Dedifferentiated amniotic fluid mesenchymal stem cell (primary cell): ENCODE measurements around the gene PIGS.
A peak's percentile ranks its signal among the peaks of the same experiment; 100 is the strongest.
"Not testable (repeated sequence)": the region's sequence is repeated elsewhere in the genome, so short reads cannot be mapped to it uniquely, and the experiment has no call there.

Experiments used
- DNase-seq: peaks from one replicate; pipeline ENCODE4 v3.0.0-alpha.2; 2016; ENCODE audit errors: extremely low spot score

PIGS gene

DNA sequence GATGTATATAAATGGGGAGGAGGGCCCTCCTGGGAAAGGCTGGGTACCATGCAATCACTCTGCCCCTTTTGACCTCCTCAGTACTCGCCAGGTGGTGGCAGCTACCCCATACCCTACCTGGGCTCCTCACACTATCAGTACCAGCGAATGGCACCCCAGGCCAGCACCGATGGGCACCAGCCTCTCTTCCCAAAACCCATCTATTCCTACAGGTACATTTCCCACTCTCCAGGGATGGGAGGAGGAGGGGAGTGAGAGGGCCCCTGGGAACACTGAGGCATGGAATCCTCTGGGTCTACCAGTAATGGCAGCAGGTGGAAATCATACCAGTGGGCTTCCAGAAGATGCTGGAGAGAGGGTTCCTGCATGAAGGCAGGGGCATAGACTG is 42.3 kb downstream of the PIGS start:
- no peak for DNase-seq

DNA sequence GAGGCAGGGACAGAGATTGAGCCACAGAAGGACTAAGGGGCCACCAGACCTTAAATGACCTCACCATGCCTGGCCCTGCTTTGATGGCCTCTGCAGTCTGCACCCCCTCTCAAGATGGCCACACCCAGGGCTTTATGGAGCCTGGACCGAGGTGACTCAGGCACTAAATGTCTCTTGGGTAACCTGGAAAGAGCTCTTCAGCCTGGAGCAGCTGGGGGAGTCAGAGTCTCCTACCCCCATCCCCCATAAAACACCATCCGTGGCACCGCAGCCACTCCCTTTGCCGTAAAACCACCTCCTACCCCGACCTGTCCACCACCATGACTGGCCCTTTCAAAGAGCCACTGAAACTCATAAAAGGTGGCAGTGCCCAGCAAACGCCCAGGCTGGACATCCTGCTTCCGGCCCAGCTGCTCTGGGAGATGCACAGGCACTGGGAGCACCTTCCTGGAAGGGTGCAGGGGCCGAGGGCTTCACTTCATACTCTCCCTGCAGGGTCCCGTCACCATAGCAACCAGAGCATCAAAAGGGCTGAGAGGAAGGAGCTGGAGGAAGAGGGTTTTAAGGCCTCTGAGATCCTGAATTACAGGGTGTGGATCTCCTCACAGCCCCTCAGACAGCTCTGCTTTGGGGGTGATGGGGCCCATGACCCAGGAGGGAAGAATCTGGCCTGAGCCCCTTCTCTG is 42.9 kb downstream of the PIGS start:
- no peak for DNase-seq

DNA sequence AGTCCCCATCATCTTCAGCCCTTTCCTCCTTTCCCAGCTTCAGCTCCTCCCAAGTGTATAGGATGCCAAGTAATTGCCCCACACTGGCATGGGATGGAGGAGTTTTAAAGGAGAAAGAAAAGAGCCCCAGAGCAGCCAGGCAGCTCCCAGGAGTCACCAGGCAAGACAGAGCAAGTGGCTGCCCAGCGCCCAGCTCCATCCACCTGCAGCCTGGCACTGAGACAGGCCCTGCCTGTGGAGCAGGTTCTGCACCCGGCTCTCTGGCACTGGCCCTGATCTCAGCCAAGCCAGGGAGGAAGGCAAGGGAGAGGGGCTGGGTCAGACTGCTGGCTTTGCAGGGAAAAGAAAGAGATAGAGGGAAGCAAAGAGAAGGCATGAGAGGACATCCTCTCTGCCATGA is 43.5 kb downstream of the PIGS start:
- DNase-seq: no peak

DNA sequence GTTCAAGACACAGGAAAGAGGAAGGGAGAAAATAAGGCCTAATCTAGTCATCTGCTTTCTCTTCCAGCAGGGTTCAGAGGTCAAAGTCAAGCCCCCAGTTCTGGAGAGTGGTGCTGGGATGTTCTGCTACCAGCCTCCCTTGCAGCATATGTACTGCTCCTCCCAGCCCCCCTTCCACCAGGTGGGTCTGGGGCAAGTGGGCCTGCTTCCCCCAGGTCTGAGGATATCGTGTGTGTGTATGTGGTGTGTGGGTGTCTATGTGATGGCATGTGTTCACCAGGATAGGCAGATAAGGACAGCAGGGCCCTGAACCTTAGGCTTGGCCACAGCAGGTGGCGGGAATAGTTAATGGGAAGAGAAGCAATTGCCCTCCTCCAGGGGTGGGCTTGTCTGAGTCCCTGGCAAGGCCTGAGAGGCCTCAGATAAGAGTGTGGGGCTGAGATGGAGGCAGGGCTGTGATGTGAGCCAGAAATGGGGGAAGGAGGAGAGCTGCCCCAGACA is 44.1 kb downstream of the PIGS start:
- DNase-seq: no peak

DNA sequence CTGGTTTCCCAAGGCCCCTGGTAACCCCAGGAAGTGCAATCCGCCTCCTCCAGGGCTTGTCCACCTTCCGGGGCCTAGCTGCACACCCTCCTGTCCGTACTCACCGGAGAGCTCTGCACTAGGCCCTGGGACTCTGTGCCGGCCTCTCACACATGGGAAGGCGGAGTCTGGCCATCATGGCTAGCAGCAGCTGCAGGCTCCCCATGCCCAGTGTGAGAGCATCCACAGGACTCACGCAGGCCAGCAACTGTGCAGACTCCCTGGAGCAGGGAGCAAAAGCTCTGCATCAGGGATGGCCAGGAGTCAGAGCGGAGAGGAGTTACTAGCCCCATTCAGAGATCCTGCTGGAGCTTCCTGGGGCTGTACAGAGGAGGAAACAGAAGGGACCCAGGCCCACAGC is 44.9 kb downstream of the PIGS start:
- no peak for DNase-seq

DNA sequence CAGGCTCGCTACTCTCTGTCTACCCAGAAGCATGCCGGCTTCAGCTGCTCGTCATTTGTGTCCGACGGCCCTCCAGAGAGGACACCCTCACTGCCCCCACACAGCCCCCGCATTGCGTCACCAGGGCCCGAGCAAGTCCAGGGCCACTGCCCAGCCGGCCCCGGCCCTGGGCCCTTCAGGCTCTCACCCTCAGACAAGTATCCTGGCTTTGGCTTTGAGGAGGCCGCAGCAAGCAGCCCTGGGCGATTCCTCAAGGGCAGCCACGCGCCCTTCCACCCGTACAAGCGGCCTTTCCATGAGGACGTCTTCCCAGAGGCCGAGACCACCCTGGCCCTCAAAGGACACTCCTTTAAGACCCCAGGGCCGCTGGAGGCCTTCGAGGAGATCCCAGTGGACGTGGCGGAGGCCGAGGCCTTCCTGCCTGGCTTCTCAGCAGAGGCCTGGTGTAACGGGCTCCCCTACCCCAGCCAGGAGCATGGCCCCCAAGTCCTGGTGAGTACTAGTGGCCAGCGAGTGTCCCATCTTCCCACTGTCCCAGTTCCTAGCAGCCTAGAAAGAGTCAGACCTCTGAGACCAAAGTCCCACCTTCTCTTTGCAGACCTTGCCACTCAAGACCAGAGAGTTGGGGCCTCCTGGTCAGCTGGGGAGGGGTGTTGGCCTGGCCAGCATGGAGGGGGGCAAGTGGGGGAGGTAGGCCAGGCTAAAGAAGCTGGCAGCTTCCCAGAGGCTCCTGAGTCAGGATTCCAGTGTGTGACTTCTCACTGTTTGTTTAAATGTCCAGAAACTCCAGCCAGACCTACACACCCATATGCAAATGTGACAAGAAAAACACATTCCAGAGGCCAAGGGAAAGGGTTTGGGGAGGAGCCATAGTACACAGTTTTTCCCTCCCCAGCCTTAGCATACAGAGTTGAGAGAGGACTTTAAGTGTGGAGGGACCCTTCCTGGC is 46.6 kb downstream of the PIGS start:
- peak; percentile 33 for DNase-seq

DNA sequence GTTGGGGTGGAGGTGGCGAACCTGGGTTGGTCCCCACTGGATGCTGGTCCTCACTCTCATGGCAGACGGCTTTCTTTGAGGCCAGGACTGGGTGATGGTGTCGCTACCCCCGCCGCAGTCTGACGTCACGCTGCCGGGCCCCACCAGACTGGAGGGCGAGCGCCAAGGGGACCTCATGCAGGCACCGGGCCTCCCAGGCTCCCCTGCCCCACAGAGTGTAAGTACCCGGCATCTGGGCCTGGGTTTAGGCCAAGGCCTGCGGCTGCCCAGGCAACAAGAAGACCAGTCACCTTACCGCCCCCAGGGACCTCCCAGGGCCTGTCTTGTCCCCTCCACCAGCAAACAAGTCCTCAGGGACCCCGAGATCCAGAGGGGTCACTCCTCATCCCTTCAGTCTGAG is 47.4 kb downstream of the PIGS start:
- DNase-seq: no peak

DNA sequence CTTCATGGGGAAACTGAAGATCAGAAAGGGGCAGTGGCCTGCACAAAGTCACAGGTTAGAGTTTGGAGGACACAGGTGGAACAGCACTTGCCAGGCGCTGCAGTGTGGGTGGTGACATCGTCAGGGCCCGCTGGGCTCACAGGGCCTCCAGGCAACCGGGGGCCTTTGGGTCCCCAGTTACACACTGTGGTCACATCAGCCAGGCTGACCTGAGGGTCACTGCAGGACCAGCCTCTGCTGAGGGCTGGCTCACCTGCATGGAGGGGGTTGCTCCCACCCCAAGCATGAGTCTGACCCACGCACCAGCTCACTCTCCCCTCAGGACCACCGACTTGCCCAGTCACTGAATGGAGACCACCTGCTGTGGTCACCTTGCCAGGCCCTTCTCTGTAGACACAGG is 48.1 kb downstream of the PIGS start:
- no peak for DNase-seq

DNA sequence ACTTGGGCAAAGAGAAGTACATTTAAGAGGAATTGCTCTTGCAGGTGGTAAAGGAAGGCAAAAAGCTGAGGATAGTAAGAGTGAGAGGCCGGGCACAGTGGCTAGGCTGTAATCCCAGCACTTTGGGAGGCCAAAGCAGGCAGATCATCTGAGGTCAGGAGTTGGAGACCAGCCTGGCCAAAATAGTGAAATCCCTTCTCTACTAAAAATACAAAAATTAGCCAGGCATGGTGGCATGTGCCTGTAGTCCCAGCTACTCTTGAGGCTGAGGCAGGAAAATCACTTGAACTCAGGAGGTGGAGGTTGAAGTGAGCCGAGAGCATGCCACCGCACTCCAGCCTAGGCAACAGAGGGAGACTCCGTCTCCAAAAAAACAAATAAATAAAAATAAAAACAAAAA is 49.0 kb downstream of the PIGS start:
- not testable (repeated sequence) for DNase-seq

DNA sequence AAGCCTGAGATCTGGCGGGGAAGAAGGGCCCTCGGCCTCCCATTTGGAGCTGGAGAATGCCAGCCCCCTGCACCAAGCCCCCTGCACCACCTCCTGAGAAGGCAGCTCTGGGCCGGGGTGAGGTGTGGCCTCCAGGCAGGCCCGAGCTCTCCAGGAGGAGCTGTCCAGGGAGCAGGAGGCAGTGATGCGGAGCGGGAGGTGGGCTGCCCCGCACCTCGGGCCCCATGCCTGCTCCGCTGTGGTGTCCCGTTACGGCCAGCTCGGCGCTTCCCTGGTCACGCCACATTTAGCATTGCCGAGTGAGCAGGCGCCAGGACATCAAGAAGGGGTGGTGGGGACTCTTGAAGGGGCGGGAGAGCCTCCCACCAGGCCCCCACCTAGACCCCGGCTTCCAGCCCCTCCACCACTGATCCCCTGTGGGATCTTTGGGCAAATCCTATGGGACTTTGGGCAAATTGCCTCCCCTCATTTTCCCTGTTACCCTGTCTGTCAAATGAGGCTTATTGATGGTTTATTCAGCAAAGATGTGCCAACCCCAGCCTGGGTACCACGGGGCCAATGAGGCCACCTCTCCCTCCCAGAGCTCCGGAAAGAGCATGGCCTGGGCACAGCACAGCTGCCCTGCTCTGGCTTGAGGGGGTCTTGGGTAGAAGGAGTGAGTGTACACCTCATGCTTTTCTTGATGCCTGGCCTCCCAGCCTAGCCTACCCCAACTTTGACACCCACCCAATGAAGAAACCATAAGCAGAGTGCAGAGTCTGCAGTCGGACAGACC is 49.8 kb downstream of the PIGS start:
- DNase-seq: no peak

DNA sequence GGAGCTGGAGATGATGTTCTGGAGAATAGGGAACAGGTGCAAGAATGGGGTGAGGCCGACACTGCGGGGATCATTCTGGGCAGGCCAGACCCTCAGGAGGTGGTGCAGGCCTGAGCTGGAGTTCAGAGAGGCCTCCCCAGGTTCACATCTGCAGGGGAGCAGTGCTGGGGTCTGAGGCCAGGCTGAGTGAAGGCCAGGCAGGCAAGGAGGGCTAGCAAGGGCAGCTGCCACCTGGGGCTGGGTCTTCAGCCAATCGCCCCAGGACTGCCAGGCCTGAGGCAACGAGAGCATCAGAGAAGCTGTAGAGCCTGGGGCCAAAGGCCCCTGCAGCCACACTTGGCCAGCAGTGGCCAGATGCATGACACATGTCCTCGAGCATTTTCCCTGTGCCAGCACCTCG is 50.6 kb downstream of the PIGS start:
- DNase-seq: no peak

DNA sequence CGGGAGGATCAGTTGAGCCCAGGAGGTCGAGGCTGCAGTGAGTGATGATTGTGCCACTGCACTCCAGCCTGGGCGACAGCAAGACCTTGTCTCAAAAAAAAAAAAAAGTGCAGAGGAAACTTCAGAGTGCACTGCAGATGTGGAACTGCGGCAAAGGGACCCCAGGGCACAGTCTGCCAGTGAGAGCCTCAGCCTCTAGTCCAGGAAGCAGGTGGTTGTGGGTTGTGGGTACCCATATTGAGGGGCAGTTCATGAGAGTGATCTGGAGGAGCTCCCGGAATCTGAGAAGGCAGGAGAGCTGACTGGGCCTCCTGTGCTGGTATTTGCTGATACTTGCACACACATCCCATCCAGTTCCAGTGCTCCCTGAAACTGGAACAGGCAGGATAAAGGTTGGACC is 52.1 kb downstream of the PIGS start:
- DNase-seq: no peak

DNA sequence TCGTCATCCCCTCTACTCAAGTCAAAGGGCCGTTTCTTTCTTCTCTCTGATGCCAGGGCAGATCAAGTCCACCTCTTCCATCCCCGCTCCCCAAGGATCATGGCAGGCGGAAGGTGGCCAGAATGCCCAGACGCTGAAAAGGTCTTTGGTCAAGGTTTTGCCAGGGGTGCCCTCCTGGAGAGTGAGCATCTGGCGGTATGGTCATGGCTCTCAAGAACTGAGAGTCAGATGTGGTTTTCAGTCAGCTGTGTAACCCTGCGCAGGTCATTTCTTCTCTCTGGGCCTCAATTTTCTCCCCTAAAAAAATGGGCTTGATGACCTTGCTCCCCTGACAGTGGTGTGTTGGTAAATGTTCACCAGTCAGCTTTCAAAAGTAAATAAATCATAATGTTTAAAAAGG is 52.7 kb downstream of the PIGS start:
- no peak for DNase-seq

DNA sequence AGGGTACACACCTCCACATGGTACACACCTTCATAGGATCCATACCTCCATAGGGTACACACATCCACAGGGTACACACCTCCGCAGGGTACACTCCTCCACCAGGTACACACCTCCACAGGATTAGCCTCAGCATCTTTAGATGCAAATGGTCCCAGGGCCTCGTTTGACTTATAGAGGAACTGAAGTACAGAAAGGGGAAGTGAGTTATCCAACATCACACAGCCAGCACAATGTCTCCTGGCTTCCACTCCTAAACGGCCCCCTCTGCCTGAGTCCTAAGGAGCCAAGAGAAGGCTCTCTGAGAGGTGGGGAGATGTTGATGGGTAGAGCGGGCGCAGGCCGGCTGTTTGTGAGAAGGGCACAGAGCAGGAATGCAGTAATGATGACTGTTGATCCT is 53.2 kb downstream of the PIGS start:
- DNase-seq: no peak

DNA sequence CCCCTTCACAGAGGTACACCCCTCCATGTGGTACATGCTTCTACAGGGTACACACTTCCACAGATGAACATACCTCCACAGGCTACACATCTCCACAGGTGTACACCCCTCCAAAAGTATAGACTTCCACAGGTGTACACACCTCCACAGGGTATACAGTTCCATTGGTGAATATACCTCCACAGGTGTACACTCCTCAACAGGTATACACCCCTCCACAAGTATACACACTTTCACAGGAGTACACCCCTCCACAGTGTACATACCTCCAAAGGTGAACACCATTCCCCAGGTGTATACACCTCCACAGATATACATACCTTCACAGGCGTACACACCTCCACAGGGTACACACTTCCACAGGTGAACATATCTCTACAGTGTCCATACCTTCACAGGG is 55.8 kb downstream of the PIGS start:
- DNase-seq: no peak

DNA sequence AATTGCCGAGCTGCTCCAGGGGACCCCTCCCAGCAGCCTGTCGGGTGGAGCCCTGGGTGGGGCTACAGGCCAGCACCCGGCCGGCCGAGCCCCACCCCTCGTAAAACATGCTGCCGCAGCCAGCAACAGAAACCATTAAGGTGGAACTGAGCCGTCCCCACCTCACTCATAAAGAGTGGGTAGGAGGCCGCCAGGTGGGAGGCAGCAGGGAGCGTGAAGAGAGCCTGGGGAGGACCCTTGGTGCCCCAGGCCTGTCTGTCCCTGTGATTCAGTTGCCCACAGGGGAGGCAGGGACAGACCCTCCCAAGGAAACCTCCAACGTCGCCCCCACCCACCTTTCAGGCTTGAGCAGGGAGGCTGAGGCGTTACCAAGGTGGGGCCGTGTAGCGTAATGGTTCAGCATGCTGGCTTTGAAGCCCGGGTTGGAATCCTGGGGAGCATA is 56.7 kb downstream of the PIGS start:
- no peak for DNase-seq

DNA sequence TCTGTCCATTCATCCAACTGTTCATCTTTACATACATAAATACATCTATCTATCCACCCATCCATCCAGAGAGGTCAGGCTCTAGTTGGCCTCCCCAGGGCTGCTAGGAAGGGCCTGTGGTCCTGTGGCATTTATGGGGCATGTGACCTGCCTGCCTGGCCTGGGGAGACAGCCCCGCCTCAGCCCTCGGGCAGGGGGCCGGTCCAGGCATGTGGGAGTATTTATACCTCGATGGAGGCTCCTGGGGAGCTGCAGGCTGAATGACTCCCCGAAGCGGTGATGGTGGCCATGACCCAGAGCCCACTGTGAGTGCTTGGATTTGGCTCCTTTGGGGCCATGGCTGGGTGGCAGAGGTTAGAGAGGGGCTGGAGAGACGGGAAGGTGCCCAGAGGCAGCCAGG is 57.8 kb downstream of the PIGS start:
- DNase-seq: no peak

DNA sequence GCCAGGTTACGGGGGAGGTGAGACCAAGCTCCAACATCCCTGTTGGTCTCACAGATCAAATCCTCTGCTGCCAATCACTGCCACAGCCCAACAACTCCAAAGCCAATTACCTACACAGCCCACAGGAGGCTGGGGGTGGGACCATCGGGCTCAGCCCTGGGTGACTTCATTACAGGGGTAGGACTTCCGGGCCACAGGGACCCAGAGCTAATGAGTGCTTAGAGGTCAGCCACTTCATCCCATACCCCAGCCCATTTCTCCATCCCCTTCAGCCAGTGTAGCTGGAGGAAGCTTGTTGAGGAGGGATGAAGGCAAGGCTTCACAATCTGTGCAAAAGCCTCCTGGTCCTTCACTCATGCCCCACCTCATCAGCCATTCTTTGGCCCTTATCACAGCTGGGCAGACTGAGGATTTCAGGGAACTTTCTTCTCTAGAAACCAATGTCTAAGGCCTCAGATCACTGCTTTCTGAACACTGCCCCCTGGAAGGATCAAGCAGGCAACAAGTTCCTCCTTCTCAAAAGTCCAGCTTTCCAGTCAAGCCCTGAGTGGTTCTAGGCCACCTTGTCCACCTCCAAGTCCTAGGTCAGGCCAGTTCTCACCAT is 59.4 kb downstream of the PIGS start:
- no peak for DNase-seq

DNA sequence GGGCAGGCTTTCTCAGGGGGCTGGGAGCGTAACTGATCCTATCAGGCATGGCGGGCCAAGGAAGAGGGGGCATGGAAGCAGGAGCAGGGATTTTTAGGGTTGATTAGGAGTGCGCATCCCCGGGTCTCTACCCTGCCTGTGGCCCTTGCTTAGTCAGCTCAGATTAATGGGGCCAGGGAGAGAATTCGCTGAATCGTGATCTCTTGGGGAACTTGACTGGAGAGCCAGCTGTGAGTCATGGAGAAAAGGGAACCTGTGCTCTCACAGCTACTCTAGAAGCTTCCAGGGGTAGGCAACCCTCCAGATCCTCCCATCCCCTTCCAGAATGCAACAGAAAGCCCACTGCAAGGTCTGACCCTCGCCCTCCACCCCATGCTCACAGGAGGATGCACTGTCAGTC is 61.5 kb downstream of the PIGS start:
- DNase-seq: no peak

DNA sequence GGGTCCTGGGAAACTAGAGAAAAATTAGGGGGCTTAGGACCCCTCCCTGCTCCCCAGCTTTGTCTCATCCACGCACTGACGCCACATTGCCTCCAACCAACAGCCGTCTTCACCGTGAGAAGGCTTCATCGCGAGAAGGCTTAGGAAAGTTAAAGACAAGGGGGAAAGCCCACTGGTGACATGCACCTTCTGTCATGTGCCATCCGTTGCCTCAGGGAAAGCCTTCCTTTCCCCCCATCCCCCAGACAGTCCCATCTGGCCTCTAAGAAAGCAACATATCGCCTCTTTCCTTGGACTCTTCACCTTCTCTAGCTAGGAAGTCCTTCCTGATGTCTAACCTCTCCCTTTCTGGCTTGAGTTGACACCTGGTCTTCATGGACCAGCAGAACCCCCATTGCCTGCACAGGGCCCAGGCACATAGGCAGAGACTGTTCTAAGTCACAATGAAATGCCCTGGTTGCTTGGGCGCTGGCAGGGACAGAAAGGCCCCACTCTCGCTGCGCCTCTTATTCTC is 63.1 kb downstream of the PIGS start:
- DNase-seq: no peak

DNA sequence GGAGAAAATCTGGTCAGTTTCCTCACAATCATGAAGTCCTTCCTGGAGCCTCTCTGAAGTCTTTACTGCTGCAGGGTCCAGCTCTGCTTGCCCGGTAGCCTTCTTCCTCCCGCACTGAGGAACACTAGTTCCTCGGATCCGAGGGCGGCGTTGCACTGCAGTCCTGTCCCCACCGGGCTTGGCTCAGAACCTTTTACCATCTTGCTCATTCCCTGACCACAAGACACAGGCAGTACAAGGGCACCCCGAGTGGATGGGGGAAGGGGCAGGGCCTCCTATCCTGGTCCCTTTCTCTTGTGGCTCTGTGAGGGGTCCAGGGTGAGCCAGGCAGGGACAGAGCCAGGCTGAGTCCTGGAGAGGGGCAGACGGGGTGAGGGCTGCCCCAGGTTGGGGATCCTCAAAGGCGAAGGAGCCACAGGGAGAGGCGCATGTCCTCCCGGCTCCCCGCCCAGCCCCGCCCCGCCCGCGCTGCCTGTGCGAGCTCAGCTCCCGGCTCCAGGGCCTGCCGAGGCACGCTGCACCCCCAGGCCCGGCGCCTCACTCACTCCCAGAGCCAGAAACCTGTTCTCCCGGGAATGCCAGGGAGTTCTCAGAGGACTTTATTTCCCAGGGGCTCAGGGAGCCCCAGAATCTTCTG is 63.6 kb downstream of the PIGS start:
- no peak for DNase-seq
